Mucosa of rectum (tissue), 2 donors: ENCODE measurements around the gene SP3.
A peak's percentile ranks its signal among the peaks of the same experiment; 100 is the strongest.

Experiments used
- H3K27ac ChIP-seq, 2 donors: one replicate each; pipeline ENCODE4 v1.7.0; 2013; ENCODE audit warnings: inconsistent platforms in 2 of 2, low read depth in 2 of 2, low read length in 2 of 2
- H3K27me3 ChIP-seq, 2 donors: one replicate each; pipeline ENCODE4 v1.7.0; 2013; ENCODE audit warnings: low read length in 2 of 2; ENCODE audit not compliant: control insufficient read depth in 2 of 2, insufficient read depth in 2 of 2
- H3K36me3 ChIP-seq, 2 donors: one replicate each; pipeline ENCODE4 v1.7.0; 2013; ENCODE audit warnings: low read length in 2 of 2; ENCODE audit not compliant: control insufficient read depth in 2 of 2, insufficient read depth in 2 of 2
- H3K4me1 ChIP-seq, 2 donors: one replicate each; pipeline ENCODE4 v1.7.0; 2013; ENCODE audit warnings: low read length in 2 of 2, mild to moderate bottlenecking in 1 of 2; ENCODE audit not compliant: control insufficient read depth in 2 of 2, insufficient read depth in 2 of 2
- H3K4me3 ChIP-seq, 2 donors: one replicate each; pipeline ENCODE4 v1.7.0; 2013; ENCODE audit warnings: low read length in 2 of 2
- H3K9ac ChIP-seq, 2 donors: one replicate each; pipeline ENCODE4 v1.7.0; 2013; ENCODE audit warnings: low read length in 2 of 2, low read depth in 1 of 2, mild to moderate bottlenecking in 1 of 2
- H3K9me3 ChIP-seq, 2 donors: one replicate each; pipeline ENCODE4 v1.7.0; 2013; ENCODE audit warnings: low read length in 2 of 2; ENCODE audit not compliant: control insufficient read depth in 2 of 2
- donor health status: healthy.
- donor health status: Normal muscosa, but diverticular disease.

The SP3 gene

DNA sequence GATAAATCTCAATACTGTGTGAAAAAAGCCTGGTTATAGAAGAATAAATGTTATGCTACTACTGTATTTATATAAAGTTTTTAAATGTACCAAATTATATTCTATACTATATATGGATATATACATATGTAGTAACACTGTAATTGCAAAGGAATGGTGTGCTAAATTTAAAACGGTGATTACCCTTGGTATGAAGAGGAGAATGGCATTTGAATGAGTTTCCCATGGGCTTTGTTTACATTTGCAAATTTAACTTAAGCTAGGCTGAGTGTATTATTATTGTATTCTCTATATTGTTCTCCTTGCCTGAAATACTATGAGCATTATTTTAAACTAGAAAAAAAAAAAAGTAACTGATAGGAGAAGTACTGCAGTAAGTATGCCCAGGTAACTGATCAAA lies 4.7 kb upstream of the SP3 start:
- no peak overlapping the region for H3K27ac ChIP-seq

DNA sequence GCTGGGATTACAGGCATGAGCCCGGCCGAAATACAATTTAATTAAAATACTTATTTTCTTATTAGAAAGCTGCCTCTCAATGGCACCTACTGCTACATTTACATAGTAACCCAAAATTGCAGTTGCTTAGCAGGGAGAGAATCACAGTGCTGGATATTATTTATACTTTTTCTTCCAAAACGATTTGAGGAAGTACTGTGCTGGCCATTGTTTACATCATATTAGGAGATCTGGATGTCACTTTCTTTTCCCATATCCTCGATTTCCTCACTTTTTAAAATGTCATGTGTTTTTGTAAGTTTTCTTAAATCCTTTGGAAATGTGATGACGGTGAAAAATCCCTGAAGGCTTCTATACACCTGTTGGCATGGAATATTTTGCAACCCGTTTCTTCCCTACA lies 3.4 kb upstream of the SP3 start:
- H3K27ac ChIP-seq = no peak overlapping the region
- H3K4me1 ChIP-seq = peaks cover 10 to 14% of the 10 kb centered on the region in 2 donors
- no peaks in the 10 kb centered on the region for H3K36me3 ChIP-seq
- H3K27me3 ChIP-seq = no peaks in the 10 kb centered on the region
- H3K9me3 ChIP-seq = no peaks in the 10 kb centered on the region
- no peak overlapping the region for H3K4me3 ChIP-seq
- H3K9ac ChIP-seq = no peak overlapping the region

More for the DNA sequence above, 4.7 kb upstream of the SP3 start:
- H3K4me1 ChIP-seq = peaks cover 10 to 14% of the 10 kb centered on the region in 2 donors
- no peak overlapping the region for H3K9ac ChIP-seq
- H3K27me3 ChIP-seq = no peaks in the 10 kb centered on the region
- no peak overlapping the region for H3K4me3 ChIP-seq
- no peaks in the 10 kb centered on the region for H3K9me3 ChIP-seq
- no peaks in the 10 kb centered on the region for H3K36me3 ChIP-seq

DNA sequence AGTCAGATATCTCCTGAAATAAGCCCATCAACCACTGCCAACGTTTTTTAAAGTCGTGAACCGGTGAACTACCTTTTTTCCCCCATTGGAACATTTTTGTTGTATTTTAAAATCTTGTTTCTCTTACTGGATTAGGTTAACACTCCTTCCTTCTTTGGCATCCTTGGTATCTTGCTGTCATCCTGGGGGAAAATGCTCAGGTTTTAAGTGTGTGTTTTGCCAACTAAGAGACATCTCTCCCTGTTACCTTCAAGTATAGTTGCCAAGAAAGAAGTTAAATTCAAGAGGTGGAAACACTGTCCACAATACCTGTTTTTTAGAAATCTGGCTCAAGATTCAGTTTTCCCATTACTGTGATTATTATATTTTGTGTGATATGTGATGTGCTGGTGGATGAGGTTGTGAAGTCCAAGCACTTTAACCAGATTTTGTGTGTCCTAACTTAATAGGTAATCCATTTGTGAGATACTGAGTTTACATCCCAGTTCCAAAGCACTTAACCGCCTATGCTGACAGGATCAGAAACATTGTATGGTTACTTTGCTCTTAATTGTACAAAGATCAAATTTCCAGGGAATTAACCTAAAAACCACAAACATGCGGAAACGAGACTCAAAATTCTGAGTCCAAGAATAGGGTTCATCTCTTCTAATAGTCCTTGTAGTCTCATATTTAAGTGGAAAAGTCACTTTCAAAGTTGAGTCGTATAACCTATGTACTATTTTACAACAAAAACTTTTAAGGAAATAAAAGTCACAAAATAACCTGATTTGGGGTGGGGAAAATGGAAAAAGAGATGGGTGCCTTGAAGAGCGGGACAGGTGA lies 1.3 kb upstream of the SP3 start:
- Histone ChIP-seq H3K36me3 (no peaks in the 10 kb centered on the region), H3K9me3 (no peaks in the 10 kb centered on the region), H3K4me1 (peaks cover 15 to 18% of the 10 kb centered on the region in 2 donors), H3K9ac (peak overlapping the region; percentile 98 to 99), H3K4me3 (peak overlapping the region; percentile 83 to 93), H3K27ac (peak overlapping the region; percentile 100), H3K27me3 (no peaks in the 10 kb centered on the region)

DNA sequence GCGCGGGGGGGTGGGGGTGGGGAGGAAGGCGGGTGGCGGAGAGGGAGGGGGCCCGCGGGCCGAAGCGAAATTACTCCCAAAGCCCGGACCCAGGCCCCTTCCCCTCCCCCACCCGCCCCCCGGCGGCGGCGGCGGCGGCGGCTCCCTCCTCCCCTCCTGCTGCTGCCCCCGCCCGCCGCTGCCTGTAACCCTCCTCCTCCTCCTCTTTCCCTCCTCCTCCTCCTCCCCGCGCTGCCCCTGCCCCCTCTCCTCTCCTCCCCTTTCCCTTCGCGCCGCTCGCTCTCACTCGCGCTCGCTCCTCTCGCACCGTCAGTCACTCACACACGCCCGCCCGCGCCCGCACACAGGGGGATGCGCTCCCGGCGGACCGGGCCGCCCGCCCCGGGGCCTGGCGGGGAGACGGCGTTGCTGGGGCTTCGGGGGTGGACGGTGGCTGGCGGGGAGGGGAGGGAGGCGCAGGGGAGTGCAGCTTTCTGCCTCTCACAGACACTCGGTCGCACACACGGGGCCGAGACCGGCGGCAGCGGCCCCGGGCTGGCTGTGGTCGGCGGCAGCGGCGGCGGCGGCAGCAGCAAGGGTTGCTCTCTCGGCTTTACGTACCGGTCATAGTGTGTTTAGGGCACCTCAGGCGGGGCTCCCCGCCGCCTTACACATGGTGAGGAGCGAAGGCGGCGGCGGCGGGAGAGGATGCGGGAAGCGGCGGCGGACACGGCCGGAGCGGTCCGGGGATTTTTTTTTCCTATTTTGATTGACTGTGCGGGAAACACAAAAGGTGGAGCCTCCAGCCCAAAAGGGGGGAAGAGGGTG lies 405 bp downstream of the SP3 start:
- H3K27me3 ChIP-seq = no peaks in the 10 kb centered on the region
- no peaks in the 10 kb centered on the region for H3K36me3 ChIP-seq
- H3K9me3 ChIP-seq = no peaks in the 10 kb centered on the region
- peaks cover 18 to 23% of the 10 kb centered on the region in 2 donors for H3K4me1 ChIP-seq
- H3K9ac ChIP-seq = peak overlapping the region; percentile 80 to 99
- H3K27ac ChIP-seq = peak overlapping the region; percentile 100
- peak overlapping the region; percentile 83 to 93 for H3K4me3 ChIP-seq

DNA sequence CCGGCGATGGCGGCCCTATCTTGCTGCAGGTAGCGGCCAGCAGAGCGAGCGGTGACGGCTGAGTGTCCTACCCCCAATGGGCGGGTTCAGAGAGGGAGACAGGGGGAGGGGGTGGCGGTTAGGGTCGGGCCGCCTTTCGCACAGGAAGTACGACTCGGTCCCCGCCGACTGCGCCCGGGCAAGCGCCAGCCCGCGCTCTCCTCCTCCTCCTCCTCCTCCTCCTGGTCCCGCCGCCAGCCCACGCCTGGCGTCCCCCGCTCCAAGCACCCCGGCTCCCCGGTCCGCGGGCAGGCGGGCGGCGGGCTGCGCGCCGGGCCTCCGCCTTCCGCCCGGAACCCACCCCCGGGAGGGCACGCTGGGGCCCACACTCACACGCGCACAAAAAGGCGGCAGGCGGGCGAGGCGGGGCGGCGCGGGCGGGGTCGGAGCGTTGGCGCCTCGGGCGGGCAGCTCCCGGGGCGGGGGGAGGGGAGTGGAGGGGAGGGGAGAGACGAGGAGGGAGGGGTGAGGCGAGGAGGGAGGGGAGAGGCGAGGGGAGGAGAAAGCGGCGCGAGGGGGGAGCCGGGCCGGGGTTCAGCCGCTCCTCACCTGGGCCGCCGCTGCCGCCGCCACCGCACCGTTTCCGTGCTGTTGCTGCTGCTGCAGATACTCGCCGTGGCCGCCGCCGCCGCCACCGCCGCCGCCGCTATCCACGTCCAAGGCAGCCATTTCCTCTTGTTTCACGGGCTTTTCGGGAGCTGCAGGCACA lies 1.2 kb downstream of the SP3 start:
- Histone ChIP-seq H3K9ac (peak overlapping the region; percentile 76 to 83), H3K27ac (peak overlapping the region; percentile 100), H3K9me3 (no peaks in the 10 kb centered on the region), H3K4me1 (peaks cover 18 to 25% of the 10 kb centered on the region in 2 donors), H3K36me3 (no peaks in the 10 kb centered on the region), H3K27me3 (no peaks in the 10 kb centered on the region), H3K4me3 (peak overlapping the region; percentile 89 to 93)

DNA sequence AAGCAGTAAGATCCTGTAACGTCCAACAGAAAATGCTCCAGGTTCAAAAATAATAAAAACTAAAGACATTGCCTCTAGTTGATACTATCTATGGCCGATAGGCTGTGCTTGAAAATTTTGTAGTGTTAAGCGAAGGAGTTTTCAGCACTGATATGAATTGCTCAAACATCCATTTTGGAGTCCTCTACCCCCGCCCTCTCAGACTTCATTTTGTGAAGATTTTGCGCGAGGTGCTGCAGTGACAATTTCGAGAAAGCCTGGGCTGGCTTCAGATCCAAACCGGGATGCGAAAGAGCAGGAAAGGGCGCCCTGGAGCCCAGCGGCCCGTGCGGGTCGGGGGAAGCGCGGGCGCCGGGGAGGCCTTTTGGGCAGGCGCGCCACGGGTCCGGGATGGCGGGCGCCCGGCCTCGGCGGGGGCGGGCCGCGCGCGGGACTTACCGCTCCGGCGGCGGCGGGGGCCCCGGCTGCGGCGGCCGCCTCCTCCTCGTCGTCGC lies 1.8 kb downstream of the SP3 start:
- Histone ChIP-seq H3K4me3 (peak overlapping the region; percentile 78 to 89), H3K9ac (peak overlapping the region; percentile 83 to 88)

DNA sequence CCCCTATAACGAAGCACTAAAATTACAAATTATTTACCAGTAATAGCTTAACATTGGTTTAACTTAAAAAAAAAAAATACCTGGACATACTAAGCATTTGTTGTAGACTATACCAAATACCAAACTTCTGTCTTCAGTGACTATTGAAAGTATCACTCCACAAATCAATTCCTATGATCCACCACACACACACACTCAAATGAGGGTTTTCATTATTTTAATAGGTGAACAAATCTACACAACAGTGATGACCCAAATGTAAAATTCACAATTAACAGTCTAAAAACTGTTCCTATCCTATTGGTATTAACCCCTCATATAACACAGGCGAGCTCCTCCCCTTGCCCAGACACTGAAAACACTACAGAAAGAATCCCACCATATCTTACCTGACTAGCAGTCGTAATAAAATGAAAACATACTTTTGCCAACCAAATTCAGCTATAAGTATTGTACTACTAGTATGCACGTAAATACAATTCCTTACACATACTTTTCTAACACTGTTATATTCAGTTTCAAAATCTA lies 2.5 kb downstream of the SP3 start:
- peaks cover 24 to 32% of the 10 kb centered on the region in 2 donors for H3K4me1 ChIP-seq
- H3K4me3 ChIP-seq = peak overlapping the region; percentile 78 to 89
- H3K9me3 ChIP-seq = no peaks in the 10 kb centered on the region
- H3K27ac ChIP-seq = peak overlapping the region; percentile 100
- no peaks in the 10 kb centered on the region for H3K36me3 ChIP-seq
- peak overlapping the region; percentile 83 to 88 for H3K9ac ChIP-seq
- no peaks in the 10 kb centered on the region for H3K27me3 ChIP-seq

More for the DNA sequence above, 1.8 kb downstream of the SP3 start:
- no peaks in the 10 kb centered on the region for H3K27me3 ChIP-seq
- no peaks in the 10 kb centered on the region for H3K36me3 ChIP-seq
- H3K9me3 ChIP-seq = no peaks in the 10 kb centered on the region
- peak overlapping the region; percentile 100 for H3K27ac ChIP-seq
- peaks cover 19 to 25% of the 10 kb centered on the region in 2 donors for H3K4me1 ChIP-seq

DNA sequence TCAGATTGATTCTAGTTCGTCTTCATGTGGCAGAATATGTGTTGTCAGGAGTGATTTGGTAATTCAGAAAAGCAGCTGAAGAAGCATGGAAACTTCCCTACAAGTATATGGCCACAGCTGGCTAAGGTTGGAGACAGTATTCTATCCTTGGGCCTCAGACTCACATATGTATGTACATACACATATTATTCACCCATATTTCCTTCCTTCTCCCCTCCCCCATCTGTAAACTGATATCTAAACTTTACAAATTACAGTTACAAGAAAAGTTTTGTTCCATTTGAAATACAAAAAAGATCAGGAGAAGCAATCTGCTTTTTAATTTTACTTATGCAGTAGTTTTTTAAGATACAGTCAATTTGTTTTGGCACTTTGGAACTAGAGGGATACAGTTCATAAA lies 3.1 kb downstream of the SP3 start:
- Histone ChIP-seq H3K9me3 (no peaks in the 10 kb centered on the region), H3K27ac (peak overlapping the region; percentile 100), H3K9ac (peak overlapping the region; percentile 83 to 88), H3K4me1 (peaks cover 25 to 38% of the 10 kb centered on the region in 2 donors), H3K36me3 (no peaks in the 10 kb centered on the region), H3K27me3 (no peaks in the 10 kb centered on the region), H3K4me3 (peak overlapping the region; percentile 78 to 89)

DNA sequence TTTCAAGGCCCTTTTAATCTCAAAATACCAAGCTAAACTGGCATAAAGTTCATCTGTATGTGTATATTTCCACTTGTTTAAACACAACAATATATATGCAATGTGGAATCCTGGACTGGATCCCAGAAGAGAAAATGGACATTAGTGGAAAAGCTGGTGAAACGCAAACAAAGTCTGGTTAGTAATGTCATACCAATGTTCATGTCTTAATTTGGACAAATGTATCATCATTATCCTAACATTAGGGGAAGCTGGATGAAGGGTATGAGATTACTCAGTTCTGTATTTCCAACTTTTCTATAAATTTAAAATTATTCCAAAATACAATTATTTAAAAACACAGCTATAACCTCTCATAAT lies 3.8 kb downstream of the SP3 start:
- peak overlapping the region in 1 of 2 donors; percentile 9 for H3K9ac ChIP-seq
- H3K4me1 ChIP-seq = peaks cover 24 to 40% of the 10 kb centered on the region in 2 donors
- H3K4me3 ChIP-seq = peak overlapping the region; percentile 78 to 89
- H3K27me3 ChIP-seq = no peaks in the 10 kb centered on the region
- no peaks in the 10 kb centered on the region for H3K36me3 ChIP-seq
- peak overlapping the region; percentile 38 to 61 for H3K27ac ChIP-seq
- H3K9me3 ChIP-seq = no peaks in the 10 kb centered on the region
